NB4 (cell line): ENCODE measurements around the gene KPNA6.

Experiments used
- POLR2A ChIP-seq: IDR thresholded peaks from 2 replicates; pipeline ENCODE4 v1.6.1; 2011; ENCODE audit warnings: mild to moderate bottlenecking; ENCODE audit not compliant: insufficient read length; ENCODE audit errors: extremely low read depth
- TF ChIP-seq, protein P1 (sequence below): IDR thresholded peaks from one replicate; pipeline ENCODE4 v1.5.1; 2012; ENCODE audit warnings: low read depth, low read length

DNA sequence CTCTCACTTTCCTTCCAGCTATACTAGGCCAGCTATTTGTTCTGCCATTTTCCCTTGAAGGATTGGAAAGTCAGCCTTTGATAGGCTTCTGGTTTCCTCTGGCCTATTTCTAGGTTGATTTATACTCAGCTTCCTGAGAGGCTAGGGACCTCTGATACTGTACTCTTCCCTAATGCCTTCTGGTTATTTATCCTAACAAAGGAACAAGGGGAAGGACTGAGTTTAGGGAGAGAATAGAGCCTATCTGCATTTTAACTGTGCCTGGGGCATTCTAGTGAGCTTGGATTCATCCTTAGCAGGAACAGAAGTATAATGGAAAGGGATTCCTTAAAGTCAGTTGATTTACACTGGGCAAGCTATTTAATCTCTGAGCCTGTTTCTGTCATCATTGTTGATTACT, 46.9 kb upstream of the KPNA6 start:
- TF ChIP-seq, protein P1, sequence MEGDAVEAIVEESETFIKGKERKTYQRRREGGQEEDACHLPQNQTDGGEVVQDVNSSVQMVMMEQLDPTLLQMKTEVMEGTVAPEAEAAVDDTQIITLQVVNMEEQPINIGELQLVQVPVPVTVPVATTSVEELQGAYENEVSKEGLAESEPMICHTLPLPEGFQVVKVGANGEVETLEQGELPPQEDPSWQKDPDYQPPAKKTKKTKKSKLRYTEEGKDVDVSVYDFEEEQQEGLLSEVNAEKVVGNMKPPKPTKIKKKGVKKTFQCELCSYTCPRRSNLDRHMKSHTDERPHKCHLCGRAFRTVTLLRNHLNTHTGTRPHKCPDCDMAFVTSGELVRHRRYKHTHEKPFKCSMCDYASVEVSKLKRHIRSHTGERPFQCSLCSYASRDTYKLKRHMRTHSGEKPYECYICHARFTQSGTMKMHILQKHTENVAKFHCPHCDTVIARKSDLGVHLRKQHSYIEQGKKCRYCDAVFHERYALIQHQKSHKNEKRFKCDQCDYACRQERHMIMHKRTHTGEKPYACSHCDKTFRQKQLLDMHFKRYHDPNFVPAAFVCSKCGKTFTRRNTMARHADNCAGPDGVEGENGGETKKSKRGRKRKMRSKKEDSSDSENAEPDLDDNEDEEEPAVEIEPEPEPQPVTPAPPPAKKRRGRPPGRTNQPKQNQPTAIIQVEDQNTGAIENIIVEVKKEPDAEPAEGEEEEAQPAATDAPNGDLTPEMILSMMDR = no peak
- TF ChIP-seq POLR2A = no peak
